NCI-H187 (cell line): ENCODE measurements around the gene ACSL6.
"Not testable (repeated sequence)": the region's sequence is repeated elsewhere in the genome, so short reads cannot be mapped to it uniquely, and the experiment has no call there.

Experiments
- DNase-seq, 2 experiments: peaks; one replicate each; lab custom pipeline; 2025; lab: John Stamatoyannopoulos, UW

Gene ACSL6

GRCh38 chr5:131942016-131942415 lies 69.4 kb downstream of the ACSL6 start:
- no peak for DNase-seq

- no peak for DNase-seq
These were observed 71.6 kb downstream of the ACSL6 start for GRCh38 chr5:131939690-131940345.

GRCh38 chr5:131932235-131932634 lies 79.2 kb downstream of the ACSL6 start:
- DNase-seq, result no peak

GRCh38 chr5:131928957-131929356 lies 82.5 kb downstream of the ACSL6 start:
- no peak for DNase-seq

- DNase-seq, result no peak
These were observed 85.3 kb downstream of the ACSL6 start for GRCh38 chr5:131926168-131926567.

- no peak for DNase-seq
These were observed 95.0 kb downstream of the ACSL6 start for GRCh38 chr5:131916481-131916880.

- no peak for DNase-seq
These were observed 97.0 kb downstream of the ACSL6 start for GRCh38 chr5:131914472-131914871.

- DNase-seq, result no peak
These were observed 97.9 kb downstream of the ACSL6 start for GRCh38 chr5:131913603-131914002.

GRCh38 chr5:131906668-131907067 lies 104.8 kb downstream of the ACSL6 start:
- no peak for DNase-seq

- not testable (repeated sequence) for DNase-seq
These were observed 109.2 kb downstream of the ACSL6 start for GRCh38 chr5:131902266-131902665.
